ENCODE measurements around the gene HIVEP2.

The HIVEP2 gene

DNA sequence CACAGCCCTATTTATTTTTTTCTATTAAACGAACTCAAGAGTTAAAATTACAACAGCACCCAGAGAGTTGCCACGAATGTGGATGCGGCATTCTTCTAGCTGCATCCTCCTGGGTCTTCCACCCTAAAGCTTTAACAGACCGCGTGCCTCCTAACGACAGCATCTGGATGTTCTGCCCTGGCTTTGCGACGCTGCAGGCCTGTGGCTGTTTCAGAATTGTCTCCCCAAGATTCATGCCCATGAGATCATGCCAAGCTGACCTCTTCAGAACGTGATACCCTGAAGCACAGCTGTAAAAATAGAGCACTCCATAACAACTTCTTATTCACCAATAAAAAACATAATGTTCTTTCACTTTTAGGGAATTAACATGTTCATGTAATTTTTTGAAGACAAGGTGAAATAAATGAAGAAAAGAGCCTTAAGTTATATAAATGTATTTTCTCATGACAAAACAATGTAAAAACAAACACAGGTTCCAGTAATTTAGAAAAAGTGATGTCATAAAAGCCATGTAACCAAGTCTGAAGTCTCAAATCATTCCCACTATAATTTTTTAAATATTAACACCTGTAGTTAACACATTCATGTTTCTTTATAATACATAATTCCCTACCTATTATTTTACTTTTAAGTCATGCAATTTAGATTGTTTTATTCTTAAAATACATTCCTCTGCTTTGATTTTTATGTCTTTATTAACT is 26.5 kb downstream of the HIVEP2 start:
- no peak for DNase-seq (ENCODE audit: low read depth in 2 of 3, low spot score in 2 of 3)

DNA sequence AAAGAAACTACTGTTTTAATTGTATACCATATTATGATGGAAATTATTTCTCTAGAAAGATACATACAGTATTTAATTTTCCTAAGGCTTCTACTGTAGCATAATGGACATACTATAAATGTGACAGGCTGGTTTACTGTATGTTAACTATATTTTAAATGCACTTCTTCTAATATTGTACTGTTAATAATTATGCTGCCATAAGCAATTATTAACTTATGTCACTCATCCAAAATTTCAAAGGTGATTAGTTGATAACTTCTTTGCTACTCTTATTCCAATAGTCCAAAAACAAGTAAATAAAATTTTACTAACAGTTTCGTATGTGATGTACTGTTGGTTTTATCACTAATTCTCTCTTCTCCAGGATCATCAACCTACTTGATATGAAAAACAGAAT is 28.1 kb downstream of the HIVEP2 start:
- no peak for DNase-seq (ENCODE audit: low read depth in 2 of 3, low spot score in 2 of 3)

DNA sequence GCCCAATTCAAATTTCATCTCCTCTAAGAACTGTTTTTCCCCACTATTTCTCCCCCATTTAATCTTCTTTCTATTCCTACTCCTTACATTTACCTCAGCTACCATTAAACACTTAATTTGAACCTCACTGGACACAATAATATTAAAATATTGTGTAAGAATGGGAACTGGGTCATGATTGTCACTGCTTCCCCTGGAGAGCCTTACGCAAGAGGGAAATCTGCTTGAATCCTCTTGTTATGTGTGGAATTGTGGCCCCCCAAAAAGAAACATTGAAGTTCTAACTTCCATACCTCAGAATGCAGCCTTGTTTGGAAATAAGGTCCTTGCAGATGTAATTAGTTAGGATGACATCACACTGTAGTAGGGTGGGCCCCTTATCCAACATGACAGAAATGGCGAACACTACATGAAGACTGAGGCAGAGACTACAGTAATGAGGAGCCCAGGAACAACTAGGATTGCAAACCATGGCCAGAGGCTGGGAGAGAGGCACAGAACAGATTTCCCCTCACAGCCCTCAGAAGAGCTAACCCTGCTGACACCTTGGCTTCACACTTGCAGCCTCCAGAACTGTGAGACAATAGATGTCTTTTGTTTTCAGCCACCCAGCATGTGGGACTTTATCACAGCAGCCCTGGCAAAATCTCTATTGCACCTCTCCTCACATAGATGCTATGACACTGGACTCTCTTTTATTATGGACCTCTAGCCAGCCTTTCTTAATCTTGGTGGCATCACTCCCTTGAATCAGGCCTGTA is 29.9 kb downstream of the HIVEP2 start:
- no peak for DNase-seq (ENCODE audit: low read depth in 2 of 3, low spot score in 2 of 3)

DNA sequence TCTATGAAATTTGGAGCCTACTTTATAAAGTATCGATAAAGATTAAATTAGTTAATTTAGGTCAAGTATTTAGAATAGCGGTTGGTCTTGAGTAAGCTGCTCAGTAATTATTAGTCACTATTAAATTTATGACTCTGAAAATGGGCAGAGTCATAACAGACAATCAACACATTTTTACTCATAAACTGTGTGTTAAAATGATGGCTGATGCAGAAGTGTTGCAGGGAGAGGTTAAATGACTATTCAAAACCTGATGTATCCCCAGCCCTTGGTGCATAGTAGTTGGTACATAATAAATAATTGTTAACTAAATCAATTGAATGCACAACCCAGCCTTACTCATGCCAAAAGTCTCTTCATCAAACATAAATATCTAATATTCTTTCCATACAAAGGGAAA is 30.6 kb downstream of the HIVEP2 start:
- no peak for DNase-seq (ENCODE audit: low read depth in 2 of 3, low spot score in 2 of 3)

DNA sequence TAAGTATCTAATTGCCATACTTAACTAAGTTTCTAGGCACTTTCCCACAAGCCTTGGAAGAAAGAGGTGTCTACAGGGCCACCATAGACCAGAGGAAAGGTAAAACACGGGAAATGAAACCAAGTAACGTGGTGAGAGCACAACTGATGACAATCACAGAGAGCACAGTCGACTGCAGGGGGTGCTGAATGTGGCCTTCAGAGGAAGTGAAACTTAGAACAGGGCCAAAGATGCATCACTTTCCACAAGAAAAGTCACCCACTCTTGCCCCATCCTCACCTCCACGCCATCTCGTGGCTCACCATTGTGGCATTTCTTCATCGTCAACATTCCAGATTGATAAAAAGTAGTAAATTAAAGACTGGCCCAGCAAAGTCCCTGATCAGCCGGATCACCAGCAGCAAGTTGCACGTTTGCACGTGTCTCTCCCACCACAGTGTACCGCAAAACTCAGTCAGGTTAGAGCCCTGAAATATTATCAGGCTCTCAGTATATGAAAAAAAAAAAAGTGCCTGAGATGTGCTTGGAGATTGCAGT is 31.4 kb downstream of the HIVEP2 start:
- DNase-seq (ENCODE audit: low read depth in 2 of 3, low spot score in 2 of 3) = peak in 1 of 3 experiments; percentile 42

DNA sequence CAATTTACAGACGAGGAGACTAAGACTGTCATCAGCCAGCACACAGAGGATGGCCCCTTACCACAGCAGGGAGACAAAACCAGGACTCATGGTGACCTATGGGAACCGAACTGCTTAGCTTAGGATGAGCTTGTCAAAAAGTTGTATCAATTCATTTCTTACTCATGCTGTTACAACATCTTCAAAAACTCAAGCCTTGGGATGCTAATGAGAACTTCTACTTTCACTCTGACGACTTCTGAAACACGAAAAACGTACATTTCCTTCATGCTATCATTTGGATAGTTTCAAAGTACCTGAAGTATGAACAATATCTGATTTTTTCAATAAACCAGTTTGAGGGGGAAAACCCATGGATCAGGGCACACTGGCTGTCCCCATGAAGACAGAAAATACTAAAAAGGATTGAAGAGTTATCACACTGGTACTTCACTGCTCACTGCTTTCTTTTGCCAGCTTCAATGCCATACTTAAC is 31.9 kb downstream of the HIVEP2 start:
- no peak for DNase-seq (ENCODE audit: low read depth in 2 of 3, low spot score in 2 of 3)

DNA sequence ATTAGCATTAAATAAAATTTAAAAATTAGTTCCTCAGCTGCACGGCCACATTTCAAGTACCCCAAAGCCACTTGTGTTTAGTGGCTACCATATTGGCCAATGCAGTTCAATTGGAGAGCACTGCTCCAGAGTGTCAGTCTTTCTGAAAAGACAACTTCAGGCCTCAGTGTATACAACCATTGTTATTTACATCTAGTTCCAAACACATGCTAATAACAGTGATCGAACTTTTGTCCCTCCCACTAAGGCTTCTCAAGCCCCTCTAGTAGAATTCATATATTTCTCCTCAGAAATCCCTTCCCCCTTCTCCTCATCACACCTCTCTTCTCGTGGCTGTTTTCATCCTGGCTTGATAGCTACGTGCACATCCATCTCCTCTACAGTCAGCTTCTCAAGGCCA is 32.9 kb downstream of the HIVEP2 start:
- DNase-seq (ENCODE audit: low read depth in 2 of 3, low spot score in 2 of 3) = no peak

DNA sequence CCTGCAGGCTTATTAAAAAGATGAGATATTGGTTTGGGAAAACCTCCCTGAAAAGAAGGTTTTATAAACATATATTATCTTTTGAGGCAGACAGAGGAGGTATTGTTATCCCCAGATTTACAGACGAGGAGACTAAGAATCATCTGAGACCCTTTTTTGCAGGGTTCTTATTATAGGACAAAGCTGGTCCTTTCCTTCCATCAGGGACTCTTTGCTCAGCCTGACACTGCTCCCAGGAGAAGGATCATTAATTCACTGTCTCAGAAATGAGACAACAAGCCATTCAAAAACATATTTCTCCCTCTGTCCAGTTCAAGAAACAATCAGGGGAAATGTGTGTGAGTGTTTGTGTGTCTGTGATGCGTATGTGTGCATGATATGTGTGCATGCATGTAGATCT is 33.5 kb downstream of the HIVEP2 start:
- no peak for DNase-seq (ENCODE audit: low read depth in 2 of 3, low spot score in 2 of 3)

DNA sequence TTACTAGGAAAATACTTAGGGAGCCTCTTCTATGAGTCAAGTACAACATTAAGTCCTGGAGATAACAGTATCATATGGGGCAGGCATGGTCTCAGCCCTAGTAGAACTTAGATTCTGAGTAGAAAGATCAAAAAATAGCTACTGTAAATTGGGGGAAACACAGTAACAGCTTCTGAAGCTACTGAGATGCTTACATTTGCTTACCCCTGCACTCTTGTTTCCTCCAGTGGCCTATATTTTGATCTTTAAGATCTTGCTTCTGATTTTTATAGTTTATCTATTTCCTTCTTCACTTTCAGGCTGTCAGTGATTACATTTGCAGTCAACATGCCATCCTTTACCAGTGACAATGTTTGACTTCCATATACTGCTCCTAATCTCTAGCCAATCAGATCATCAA is 35.3 kb downstream of the HIVEP2 start:
- DNase-seq (ENCODE audit: low read depth in 2 of 3, low spot score in 2 of 3) = no peak

DNA sequence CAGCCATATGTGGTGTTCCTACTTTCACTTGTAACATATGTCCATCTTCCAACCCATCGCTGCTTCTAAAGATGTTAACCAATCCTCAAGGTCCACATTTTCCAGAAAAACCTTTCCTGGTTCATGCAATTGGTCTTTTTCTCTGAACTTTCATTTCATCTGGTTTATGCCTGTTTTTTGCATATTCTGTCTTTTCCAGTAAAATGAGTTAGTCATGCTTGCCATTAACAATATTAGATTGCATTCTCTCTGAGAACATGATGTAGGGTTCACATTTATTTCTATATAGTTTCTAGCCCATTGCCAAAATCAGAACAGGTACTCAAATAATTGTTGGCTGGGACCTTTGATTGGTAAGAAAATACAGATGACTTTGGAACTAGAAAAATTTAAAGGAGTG is 36.7 kb downstream of the HIVEP2 start:
- no peak for DNase-seq (ENCODE audit: low read depth in 2 of 3, low spot score in 2 of 3)

DNA sequence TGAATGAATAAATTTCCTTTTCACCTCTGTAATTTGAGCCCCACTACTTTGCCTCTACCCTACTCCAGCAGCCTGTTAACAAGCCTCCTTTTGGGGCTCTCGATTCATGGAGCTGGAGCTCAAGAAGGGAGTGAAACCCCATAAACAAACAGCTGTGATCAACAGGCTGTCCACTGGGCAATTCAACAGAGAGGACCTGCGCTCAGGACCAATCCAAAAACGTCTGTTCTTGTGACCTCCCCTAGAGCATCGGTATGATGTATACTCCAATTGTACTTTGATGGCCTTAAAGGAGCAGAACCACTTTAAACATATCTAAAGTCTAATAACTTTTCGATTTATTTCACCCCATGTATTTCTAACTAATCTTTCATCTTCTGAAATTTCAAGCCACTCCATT is 37.4 kb downstream of the HIVEP2 start:
- no peak for DNase-seq (ENCODE audit: low read depth in 2 of 3, low spot score in 2 of 3)

DNA sequence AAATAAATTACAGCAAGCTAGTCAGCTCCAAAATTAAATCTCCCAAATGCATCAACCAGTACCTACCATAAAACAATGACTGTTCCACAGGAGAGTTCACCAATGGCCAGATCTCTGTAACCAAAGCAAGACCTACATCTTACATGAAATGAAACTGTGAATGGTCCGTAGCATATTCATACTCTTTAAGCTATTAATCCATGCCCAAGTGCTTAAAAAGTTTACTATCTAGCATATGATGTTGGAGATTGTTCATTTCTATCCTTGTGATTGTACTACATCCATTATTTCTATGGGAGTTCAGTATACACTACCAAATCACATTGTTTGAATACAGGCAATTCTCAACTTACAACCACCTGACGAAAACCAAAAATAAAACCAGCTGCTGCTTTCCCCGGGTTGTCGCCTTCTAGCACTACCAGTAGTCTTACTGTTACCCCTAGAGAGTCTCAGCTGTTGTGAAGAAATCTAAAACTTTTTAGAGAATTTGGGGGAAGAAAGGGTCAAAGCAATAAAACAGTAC is 38.0 kb downstream of the HIVEP2 start:
- no peak for DNase-seq (ENCODE audit: low read depth in 2 of 3, low spot score in 2 of 3)

DNA sequence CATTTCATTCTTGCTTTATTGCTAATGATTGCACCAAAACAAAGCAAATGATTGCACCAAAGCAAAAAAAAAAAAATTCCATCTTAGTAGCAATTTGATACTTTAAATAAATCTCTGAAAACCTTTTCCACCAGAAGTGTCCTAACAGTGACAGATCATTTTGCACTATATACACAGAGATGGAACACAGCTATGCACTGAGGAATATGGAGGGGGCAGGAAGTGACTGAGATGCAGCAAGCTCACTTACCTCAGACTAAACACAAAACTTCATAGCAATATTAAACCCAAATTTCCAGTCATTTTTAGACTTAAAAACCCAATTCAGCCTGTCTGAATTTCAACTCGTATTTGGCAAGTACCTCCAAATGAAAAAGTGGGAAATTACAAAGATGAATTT is 41.2 kb downstream of the HIVEP2 start:
- no peak for DNase-seq (ENCODE audit: low read depth in 2 of 3, low spot score in 2 of 3)

DNA sequence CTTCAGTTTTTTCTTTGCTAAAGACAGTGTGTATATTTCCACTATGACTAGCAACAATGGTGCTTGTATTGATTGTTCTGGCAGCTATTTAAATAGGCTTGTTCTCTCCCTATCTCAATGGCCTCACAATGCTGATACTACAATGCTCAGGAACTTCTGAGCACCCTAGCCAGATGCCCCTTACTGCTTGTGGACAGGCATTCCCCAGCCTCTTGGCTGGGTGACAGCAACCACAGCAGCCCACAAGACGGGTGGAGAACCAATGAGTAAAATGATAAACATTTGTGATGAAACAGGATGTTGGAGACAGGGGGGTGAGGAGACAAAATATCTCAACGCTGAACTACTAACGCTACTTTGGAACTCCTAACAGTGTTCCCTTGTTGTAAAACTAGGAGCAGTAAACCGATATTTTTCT is 42.3 kb downstream of the HIVEP2 start:
- peak in 2 of 3 experiments; percentile 38 to 52 for DNase-seq (ENCODE audit: low read depth in 2 of 3, low spot score in 2 of 3)

DNA sequence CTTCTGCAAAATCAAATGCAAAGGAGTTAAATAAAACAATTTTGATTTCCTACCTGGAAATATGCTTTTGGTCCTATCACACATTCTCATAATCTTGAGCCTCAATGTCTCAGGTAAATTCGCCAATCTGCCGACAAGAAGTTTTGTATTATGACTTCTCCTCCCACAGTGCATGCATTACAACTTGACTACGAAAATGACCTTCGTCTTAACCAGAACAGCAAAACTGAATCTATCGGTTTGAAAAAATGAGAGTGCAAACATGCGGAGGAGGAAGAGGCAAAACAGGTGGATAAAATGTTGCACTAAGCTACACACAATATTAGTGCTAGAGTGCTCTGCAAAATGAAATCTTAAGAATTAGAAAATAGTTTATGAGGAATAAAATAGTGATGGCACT is 43.4 kb downstream of the HIVEP2 start:
- no peak for DNase-seq (ENCODE audit: low read depth in 2 of 3, low spot score in 2 of 3)

DNA sequence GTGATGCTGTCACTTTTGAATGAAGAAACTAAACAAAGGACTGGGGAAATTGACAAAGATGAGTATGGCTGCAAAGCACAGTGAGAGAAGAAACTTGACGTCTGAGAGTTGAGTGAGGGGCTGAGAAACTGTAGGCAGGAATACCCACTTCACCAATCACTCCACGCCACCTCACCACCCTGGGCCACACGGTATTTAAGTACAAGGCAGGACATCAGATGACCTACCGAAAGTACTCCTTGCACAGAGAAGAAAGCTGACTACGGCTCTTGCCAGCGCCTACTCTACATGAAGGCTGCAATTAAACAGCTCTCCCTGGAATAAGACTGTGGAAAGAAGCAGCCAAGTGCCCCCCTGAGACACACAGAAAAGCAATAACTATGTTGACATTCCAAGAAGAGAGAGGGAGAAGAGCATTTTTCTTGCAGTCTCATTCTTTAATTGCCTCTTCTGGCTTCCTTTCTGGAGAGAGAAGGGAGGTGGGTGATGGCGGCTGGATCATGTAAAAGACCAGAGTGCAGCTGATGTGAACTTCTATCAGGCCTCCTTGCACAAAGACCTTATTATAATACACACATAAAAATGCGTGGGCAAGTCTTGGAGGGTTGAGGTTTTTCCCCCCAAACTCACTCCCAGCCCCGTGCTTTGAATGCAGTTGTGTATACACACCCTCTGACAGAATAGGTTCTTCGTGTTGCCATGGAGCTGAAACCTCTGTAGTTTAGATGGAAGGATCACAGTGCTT is 44.6 kb downstream of the HIVEP2 start:
- DNase-seq (ENCODE audit: low read depth in 2 of 3, low spot score in 2 of 3) = no peak

DNA sequence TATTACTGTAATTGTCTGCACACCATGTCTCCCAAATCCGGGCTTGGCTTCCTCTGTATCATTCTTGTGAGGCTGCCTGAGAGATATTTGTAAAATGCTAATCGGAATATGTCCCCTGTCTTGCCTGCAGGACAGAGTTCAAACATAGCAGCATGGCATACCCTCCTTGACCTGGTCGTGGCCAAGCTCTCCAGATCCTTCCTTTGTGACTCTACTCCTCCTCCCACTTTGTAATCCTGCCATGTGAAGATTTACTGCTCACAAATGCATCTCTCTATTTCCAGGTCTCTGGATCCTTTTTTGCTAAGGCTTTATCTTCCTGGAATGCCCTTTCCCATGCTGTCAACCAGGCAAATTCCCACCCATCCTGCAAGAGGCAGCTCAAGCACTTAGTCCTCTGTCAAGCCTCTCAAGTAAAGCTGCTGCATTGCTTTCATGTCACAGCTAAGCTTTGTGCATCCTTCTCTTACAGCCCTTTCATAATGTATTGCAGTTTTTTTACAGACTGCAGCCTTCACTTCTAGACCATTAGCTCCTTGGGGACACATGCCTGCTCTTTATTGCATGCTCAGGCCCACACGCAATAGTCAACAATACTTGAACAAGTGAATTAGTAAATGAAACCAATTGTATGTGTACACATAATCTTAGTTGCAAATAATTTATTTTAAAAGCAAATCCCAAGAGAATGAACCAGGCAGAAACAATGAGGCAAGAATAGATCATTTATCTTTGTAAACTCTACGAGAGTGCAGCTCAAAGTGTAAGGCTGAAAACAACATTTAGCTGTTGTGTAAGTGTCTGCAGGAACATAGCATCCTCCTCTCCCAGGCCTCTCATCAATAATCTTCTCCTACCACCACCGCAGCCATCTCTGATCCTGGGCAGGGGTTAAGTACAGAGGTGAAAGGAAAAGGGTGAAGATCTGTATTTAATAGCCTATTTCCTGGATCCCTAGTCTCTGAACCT is 45.8 kb downstream of the HIVEP2 start:
- DNase-seq (ENCODE audit: low read depth in 2 of 3, low spot score in 2 of 3) = no peak

DNA sequence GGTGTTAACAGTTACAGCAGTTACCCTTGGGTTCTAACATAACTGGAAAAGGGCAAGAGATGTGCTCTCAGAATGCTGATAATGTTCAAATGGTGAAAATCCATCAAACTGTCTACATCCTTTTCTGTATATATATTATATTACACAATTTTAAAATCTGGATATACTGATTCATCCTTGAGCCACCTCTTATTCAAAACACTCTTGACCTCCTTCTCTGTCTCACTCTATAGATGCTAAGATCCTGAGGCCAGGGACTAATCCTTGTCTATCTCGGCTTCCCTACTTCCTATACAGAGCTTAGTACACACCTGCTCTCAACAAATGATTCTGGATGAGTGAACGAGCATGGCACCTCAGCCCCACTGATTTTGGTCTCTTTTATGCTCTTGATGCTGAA is 47.3 kb downstream of the HIVEP2 start:
- DNase-seq (ENCODE audit: low read depth in 2 of 3, low spot score in 2 of 3) = no peak

DNA sequence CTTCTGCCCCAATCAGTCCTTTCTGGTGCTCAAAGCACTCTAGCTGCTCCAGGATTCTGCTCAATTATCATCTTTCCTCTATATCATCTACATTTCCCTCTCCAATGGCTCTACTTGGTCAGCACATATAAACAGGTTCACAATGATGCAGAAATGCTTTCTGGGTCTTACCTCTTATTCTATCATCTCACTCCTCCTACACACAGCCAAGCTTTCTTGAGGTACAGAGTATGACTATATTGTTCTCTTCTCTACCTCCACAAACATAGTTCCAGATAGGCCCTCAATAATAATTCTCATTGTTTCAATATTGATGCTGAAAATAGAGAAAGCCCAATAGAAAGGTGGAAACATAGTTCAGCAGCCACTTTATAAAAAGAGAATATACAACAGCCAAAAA is 48.2 kb downstream of the HIVEP2 start:
- DNase-seq (ENCODE audit: low read depth in 2 of 3, low spot score in 2 of 3) = no peak

DNA sequence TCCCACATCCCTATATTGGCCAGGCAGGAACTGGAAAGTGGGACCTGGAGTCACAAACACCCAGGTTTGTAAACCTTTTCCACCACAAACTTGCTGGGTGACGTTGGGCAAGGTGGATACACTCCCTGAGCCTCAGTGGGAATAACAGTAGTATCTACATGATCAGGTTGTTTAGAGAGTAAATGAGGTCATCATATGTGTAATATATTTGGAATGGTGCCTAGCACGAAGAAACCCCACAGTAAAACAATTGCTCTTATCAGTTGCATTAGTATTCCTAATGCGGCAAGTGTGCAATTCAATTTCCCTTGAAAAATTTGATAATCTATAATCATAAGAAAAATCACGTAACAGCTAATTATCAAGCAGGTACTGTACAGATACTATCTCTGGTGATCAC is 51.9 kb downstream of the HIVEP2 start:
- no peak for DNase-seq (ENCODE audit: low read depth in 2 of 3, low spot score in 2 of 3)
